ENCODE measurements around the gene NR1I2.

The NR1I2 gene

GRCh38 chr3:119768668-119769393 lies 13.1 kb upstream of the NR1I2 start:
- no peaks in the 10 kb centered on the region for H3K36me3 Mint-ChIP-seq
- ATAC-seq (peak; percentile 36), DNase-seq (ENCODE audit: low spot score in 2 of 2) (no peak)
- no peak overlapping the region for H3K4me3 Mint-ChIP-seq
- H3K9me3 Mint-ChIP-seq = no peaks in the 10 kb centered on the region
- no peaks in the 10 kb centered on the region for H3K4me1 Mint-ChIP-seq
- no peak overlapping the region for H3K27ac Mint-ChIP-seq

- Mint-ChIP-seq H3K4me3 (no peak overlapping the region), H3K4me1 (no peaks in the 10 kb centered on the region), H3K27ac (no peak overlapping the region), H3K36me3 (no peaks in the 10 kb centered on the region), H3K9me3 (no peaks in the 10 kb centered on the region)
- no peak for DNase-seq (ENCODE audit: low spot score in 2 of 2)
- ATAC-seq = no peak
Observed at GRCh38 chr3:119769394-119770149, 12.3 kb upstream of the NR1I2 start.

GRCh38 chr3:119774444-119774843 lies 7.5 kb upstream of the NR1I2 start:
- no peak for ATAC-seq
- Mint-ChIP-seq H3K4me3 (no peak overlapping the region), H3K9me3 (peaks cover 7% of the 10 kb centered on the region), H3K27ac (no peak overlapping the region), H3K4me1 (no peaks in the 10 kb centered on the region), H3K36me3 (no peaks in the 10 kb centered on the region)
- DNase-seq (ENCODE audit: low spot score in 2 of 2) = no peak

GRCh38 chr3:119776304-119776703 lies 5.6 kb upstream of the NR1I2 start:
- no peak overlapping the region for H3K27ac Mint-ChIP-seq
- peaks cover 7% of the 10 kb centered on the region for H3K9me3 Mint-ChIP-seq
- DNase-seq (ENCODE audit: low spot score in 2 of 2) = no peak
- no peaks in the 10 kb centered on the region for H3K36me3 Mint-ChIP-seq
- ATAC-seq = no peak
- H3K4me3 Mint-ChIP-seq = no peak overlapping the region
- peaks cover 5% of the 10 kb centered on the region for H3K4me1 Mint-ChIP-seq

- no peaks in the 10 kb centered on the region for H3K36me3 Mint-ChIP-seq
- no peak overlapping the region for H3K4me3 Mint-ChIP-seq
- H3K9me3 Mint-ChIP-seq = peaks cover 7% of the 10 kb centered on the region
- H3K4me1 Mint-ChIP-seq = peaks cover 5% of the 10 kb centered on the region
- DNase-seq (ENCODE audit: low spot score in 2 of 2) (no peak), ATAC-seq (no peak)
- no peak overlapping the region for H3K27ac Mint-ChIP-seq
Observed at GRCh38 chr3:119778176-119778575, 3.7 kb upstream of the NR1I2 start.

GRCh38 chr3:119778811-119779210 lies 3.1 kb upstream of the NR1I2 start:
- H3K9me3 Mint-ChIP-seq = peaks cover 7% of the 10 kb centered on the region
- ATAC-seq = no peak

GRCh38 chr3:119779731-119780383 lies 2.0 kb upstream of the NR1I2 start:
- Mint-ChIP-seq H3K36me3 (no peaks in the 10 kb centered on the region), H3K9me3 (peaks cover 7% of the 10 kb centered on the region)
- ATAC-seq = no peak

More at GRCh38 chr3:119778811-119779210, 3.1 kb upstream of the NR1I2 start:
- H3K36me3 Mint-ChIP-seq = no peaks in the 10 kb centered on the region
- no peak overlapping the region for H3K4me3 Mint-ChIP-seq
- DNase-seq (ENCODE audit: low spot score in 2 of 2) = no peak
- H3K4me1 Mint-ChIP-seq = peaks cover 5% of the 10 kb centered on the region
- no peak overlapping the region for H3K27ac Mint-ChIP-seq

GRCh38 chr3:119782460-119782859 lies 559 bp downstream of the NR1I2 start:
- Mint-ChIP-seq H3K4me3 (no peak overlapping the region), H3K4me1 (peaks cover 5% of the 10 kb centered on the region), H3K27ac (no peak overlapping the region), H3K36me3 (no peaks in the 10 kb centered on the region), H3K9me3 (no peaks in the 10 kb centered on the region)
- no peak for ATAC-seq
- DNase-seq (ENCODE audit: low spot score in 2 of 2) = no peak

More at GRCh38 chr3:119779731-119780383, 2.0 kb upstream of the NR1I2 start:
- no peak for DNase-seq (ENCODE audit: low spot score in 2 of 2)
- Mint-ChIP-seq H3K4me1 (peaks cover 5% of the 10 kb centered on the region), H3K27ac (no peak overlapping the region), H3K4me3 (no peak overlapping the region)

- peaks cover 5% of the 10 kb centered on the region for H3K4me1 Mint-ChIP-seq
- ATAC-seq = no peak
Observed at GRCh38 chr3:119783255-119783654, 1.4 kb downstream of the NR1I2 start.

GRCh38 chr3:119783883-119784282 lies 2.0 kb downstream of the NR1I2 start:
- DNase-seq (ENCODE audit: low spot score in 2 of 2) (no peak), ATAC-seq (no peak)
- H3K36me3 Mint-ChIP-seq = no peaks in the 10 kb centered on the region
- peaks cover 5% of the 10 kb centered on the region for H3K4me1 Mint-ChIP-seq
- H3K27ac Mint-ChIP-seq = no peak overlapping the region
- no peaks in the 10 kb centered on the region for H3K9me3 Mint-ChIP-seq
- no peak overlapping the region for H3K4me3 Mint-ChIP-seq

More at GRCh38 chr3:119783255-119783654, 1.4 kb downstream of the NR1I2 start:
- Mint-ChIP-seq H3K9me3 (no peaks in the 10 kb centered on the region), H3K27ac (no peak overlapping the region), H3K4me3 (no peak overlapping the region), H3K36me3 (no peaks in the 10 kb centered on the region)
- no peak for DNase-seq (ENCODE audit: low spot score in 2 of 2)

GRCh38 chr3:119786409-119786808 lies 4.5 kb downstream of the NR1I2 start:
- no peak overlapping the region for H3K27ac Mint-ChIP-seq
- no peaks in the 10 kb centered on the region for H3K9me3 Mint-ChIP-seq
- no peak overlapping the region for H3K4me3 Mint-ChIP-seq
- no peaks in the 10 kb centered on the region for H3K36me3 Mint-ChIP-seq
- no peak for ATAC-seq
- H3K4me1 Mint-ChIP-seq = no peaks in the 10 kb centered on the region
- no peak for DNase-seq (ENCODE audit: low spot score in 2 of 2)

- H3K36me3 Mint-ChIP-seq = no peaks in the 10 kb centered on the region
- ATAC-seq (no peak), DNase-seq (ENCODE audit: low spot score in 2 of 2) (no peak)
- H3K9me3 Mint-ChIP-seq = no peaks in the 10 kb centered on the region
- H3K4me3 Mint-ChIP-seq = no peak overlapping the region
- H3K4me1 Mint-ChIP-seq = no peaks in the 10 kb centered on the region
- H3K27ac Mint-ChIP-seq = no peak overlapping the region
Observed at GRCh38 chr3:119790369-119790768, 8.5 kb downstream of the NR1I2 start.

- Mint-ChIP-seq H3K36me3 (no peaks in the 10 kb centered on the region), H3K27ac (no peak overlapping the region), H3K4me3 (no peak overlapping the region), H3K9me3 (no peaks in the 10 kb centered on the region), H3K4me1 (no peaks in the 10 kb centered on the region)
- DNase-seq (ENCODE audit: low spot score in 2 of 2) = no peak
- no peak for ATAC-seq
Observed at GRCh38 chr3:119792270-119792669, 10.4 kb downstream of the NR1I2 start.

GRCh38 chr3:119794401-119794800 lies 12.5 kb downstream of the NR1I2 start:
- no peak for DNase-seq (ENCODE audit: low spot score in 2 of 2)
- Mint-ChIP-seq H3K4me1 (no peaks in the 10 kb centered on the region), H3K9me3 (no peaks in the 10 kb centered on the region), H3K4me3 (no peak overlapping the region), H3K36me3 (no peaks in the 10 kb centered on the region), H3K27ac (no peak overlapping the region)
- no peak for ATAC-seq

GRCh38 chr3:119794971-119795612 lies 13.2 kb downstream of the NR1I2 start:
- Mint-ChIP-seq H3K4me3 (no peak overlapping the region), H3K4me1 (no peaks in the 10 kb centered on the region), H3K9me3 (no peaks in the 10 kb centered on the region), H3K27ac (no peak overlapping the region), H3K36me3 (no peaks in the 10 kb centered on the region)
- peak; percentile 31 for ATAC-seq
- DNase-seq (ENCODE audit: low spot score in 2 of 2) = no peak
